ENCODE measurements around the gene TRMT1L. TPM values are rescaled to one million over a fixed set of nuclear protein-coding genes. Genes with fewer than 3 reads are reported as not detected.

TRMT1L gene
- total RNA-seq, 1 donor from 2014 or later, result 20.3 TPM

DNA sequence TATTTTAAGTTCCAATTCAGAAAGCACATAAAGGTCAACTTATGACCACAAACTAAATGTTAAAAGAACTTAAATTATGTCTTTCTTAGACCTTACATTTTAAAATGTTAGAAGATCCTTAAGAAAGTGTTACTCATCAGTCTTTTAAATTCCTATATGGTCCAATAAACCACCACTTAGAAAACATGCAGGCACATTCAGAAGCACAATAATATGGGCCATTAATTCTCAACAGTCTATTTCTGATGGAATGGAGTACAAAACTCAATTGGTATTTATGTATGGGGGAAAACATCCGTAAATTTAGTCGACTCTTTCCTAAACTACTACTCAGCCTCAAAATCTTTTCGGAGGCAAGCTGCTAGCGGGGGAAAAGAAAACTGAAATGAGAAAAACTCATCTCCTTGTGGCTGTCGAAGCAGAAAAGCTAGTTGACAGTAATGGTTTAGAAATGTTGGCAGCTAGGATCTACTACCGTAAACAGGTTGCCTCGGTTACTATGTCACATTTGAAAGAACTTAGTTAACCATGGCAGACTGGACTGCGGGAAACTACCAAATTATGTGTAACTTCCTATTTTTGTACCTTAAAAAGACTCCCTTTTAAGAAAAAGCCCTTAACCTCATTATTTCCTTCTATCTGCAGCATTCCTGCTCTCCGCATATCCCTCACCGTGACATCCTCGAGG is 1.0 kb downstream of the TRMT1L start:
- no peak for DNase-seq (ENCODE audit: low read depth)
- peak overlapping the region; percentile 91 for H3K4me3 ChIP-seq (ENCODE audit: low read depth, low read length)
- H3K36me3 ChIP-seq (ENCODE audit: control insufficient read depth, insufficient read depth, low read length), result no peaks in the 10 kb centered on the region
- no peaks in the 10 kb centered on the region for H3K27me3 ChIP-seq (ENCODE audit: control insufficient read depth, insufficient read depth, low read length)
- TF ChIP-seq, protein P1, sequence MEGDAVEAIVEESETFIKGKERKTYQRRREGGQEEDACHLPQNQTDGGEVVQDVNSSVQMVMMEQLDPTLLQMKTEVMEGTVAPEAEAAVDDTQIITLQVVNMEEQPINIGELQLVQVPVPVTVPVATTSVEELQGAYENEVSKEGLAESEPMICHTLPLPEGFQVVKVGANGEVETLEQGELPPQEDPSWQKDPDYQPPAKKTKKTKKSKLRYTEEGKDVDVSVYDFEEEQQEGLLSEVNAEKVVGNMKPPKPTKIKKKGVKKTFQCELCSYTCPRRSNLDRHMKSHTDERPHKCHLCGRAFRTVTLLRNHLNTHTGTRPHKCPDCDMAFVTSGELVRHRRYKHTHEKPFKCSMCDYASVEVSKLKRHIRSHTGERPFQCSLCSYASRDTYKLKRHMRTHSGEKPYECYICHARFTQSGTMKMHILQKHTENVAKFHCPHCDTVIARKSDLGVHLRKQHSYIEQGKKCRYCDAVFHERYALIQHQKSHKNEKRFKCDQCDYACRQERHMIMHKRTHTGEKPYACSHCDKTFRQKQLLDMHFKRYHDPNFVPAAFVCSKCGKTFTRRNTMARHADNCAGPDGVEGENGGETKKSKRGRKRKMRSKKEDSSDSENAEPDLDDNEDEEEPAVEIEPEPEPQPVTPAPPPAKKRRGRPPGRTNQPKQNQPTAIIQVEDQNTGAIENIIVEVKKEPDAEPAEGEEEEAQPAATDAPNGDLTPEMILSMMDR (IDR thresholded peaks at IDR 0.05; ENCODE audit: insufficient read depth, low read length, poor library complexity, severe bottlenecking), result no peak

DNA sequence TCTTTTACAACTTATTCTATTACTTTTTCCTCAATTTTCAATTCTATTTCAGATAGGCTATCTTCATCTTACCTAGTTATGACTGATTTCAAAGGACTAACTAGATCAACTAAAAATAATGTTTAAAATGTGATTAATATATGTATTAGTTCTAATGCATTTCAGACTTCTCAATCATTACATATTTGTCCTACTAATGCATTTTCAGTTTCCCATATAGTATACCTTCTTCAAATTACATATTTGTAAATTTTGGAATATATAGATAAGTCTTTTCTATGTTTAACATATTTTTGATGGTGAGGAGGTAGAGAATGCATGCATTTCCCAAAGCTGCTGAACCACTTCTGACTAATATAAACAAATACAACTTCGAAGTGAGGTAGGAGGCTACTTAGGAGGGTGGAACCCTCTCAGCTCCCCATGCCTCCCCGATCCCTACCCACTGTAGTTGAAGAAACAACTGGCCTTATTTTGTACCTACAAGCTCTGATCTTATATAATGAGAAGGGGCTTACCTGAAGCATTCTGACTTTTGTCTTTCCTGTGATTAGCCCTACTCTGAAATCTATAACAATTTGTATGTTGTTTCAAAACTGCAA is 1.7 kb downstream of the TRMT1L start:
- peak overlapping the region; percentile 0 for H3K4me3 ChIP-seq (ENCODE audit: low read depth, low read length)
- DNase-seq (ENCODE audit: low read depth), result no peak
- H3K36me3 ChIP-seq (ENCODE audit: control insufficient read depth, insufficient read depth, low read length), result no peaks in the 10 kb centered on the region
- TF ChIP-seq, protein P1 (IDR thresholded peaks at IDR 0.05; ENCODE audit: insufficient read depth, low read length, poor library complexity, severe bottlenecking), result no peak
- no peaks in the 10 kb centered on the region for H3K27me3 ChIP-seq (ENCODE audit: control insufficient read depth, insufficient read depth, low read length)

DNA sequence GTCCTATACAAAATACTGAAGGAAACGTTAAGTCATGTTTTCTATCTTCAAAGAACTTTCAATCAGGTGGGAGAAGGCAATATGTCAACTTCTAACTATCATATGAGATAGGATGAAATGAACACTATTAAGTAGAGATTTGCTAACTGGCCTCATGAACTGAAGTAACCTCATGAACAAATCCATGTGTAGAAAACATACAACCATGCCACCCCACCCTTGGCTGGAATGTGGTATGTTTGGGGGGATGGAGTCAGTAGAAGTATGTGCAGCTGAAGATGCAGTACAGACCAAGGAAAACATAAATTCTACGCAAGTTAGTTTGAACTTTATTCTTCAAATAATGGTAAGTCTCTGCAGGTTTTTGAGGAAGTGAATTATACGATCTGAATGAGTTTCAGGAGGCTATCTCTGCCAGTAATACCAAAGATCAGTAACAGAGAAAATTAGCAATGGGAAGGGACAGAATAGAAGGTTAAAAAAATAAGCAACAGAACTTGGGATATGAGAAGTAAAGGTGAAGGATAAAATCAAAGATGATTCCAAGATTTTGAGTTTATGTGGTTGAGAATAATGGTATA is 4.5 kb downstream of the TRMT1L start:
- Histone ChIP-seq H3K27me3 (ENCODE audit: control insufficient read depth, insufficient read depth, low read length) (no peaks in the 10 kb centered on the region), H3K4me3 (ENCODE audit: low read depth, low read length) (no peak overlapping the region), H3K36me3 (ENCODE audit: control insufficient read depth, insufficient read depth, low read length) (no peaks in the 10 kb centered on the region)
- TF ChIP-seq, protein P1 (IDR thresholded peaks at IDR 0.05; ENCODE audit: insufficient read depth, low read length, poor library complexity, severe bottlenecking), result no peak
- no peak for DNase-seq (ENCODE audit: low read depth)

DNA sequence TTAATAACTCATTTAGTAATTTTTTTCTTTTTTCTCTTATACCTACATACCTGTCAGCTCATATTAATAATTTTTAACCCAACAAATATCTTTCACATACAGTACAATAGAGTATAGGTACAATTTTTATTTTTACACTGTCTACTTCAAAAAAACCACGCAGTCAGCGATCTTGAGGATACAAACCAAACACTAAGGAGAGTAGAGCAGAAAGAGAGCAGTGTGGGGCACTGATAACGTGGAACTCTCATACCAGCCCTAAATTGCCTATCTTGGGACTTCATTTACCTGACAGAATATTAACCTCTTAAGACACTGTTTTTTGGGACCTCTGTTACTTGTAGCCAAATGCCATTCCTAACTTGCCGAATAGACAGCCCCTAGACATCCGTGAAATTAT is 5.5 kb downstream of the TRMT1L start:
- TF ChIP-seq, protein P1 (IDR thresholded peaks at IDR 0.05; ENCODE audit: insufficient read depth, low read length, poor library complexity, severe bottlenecking), result no peak
- no peaks in the 10 kb centered on the region for H3K27me3 ChIP-seq (ENCODE audit: control insufficient read depth, insufficient read depth, low read length)
- no peak for DNase-seq (ENCODE audit: low read depth)
- no peaks in the 10 kb centered on the region for H3K36me3 ChIP-seq (ENCODE audit: control insufficient read depth, insufficient read depth, low read length)
- H3K4me3 ChIP-seq (ENCODE audit: low read depth, low read length), result no peak overlapping the region

DNA sequence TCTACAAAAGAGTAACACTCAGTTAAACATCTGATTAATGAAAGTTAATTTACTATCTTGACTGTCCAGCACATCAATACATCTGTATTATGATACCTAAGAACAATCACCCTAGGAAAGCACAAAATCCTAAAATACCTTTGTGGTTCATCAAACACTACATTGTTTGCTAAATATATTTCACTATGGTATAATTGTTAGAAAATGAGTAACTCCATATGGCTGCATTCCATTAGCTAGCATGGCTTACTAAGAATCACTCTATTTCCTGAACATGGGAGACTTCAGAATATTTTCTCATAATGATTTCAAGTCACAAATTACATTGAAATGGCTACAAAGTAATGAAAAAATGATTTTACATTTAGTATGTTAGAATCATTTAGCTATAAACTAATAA is 12.5 kb downstream of the TRMT1L start:
- TF ChIP-seq, protein P1 (IDR thresholded peaks at IDR 0.05; ENCODE audit: insufficient read depth, low read length, poor library complexity, severe bottlenecking), result no peak
- H3K4me3 ChIP-seq (ENCODE audit: low read depth, low read length), result no peak overlapping the region
- H3K27me3 ChIP-seq (ENCODE audit: control insufficient read depth, insufficient read depth, low read length), result no peaks in the 10 kb centered on the region
- DNase-seq (ENCODE audit: low read depth), result no peak
- H3K36me3 ChIP-seq (ENCODE audit: control insufficient read depth, insufficient read depth, low read length), result no peaks in the 10 kb centered on the region
